Measurements from ENCODE around the gene GDPD4.

GDPD4 gene

DNA sequence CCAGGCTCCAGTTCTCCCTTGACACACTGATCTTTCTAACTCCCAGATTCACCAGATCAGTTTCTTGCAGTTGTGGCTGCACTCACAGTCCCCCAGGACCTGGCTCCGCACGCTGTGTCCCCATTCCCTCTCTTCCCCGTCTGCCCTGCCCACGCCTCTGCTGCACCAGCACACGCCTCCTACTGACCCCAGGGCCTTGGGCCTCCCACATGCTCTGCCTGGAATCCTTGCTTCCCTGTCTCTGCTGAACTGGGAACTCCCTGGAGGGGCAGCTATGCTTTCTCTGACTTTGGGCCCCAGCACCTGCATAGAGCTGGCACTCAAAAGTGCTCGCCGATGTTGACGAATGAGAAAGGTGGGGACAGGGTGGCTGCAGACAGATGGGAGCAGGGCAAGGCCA, 104.5 kb downstream of the GDPD4 start:
- TF ChIP-seq, protein P1, sequence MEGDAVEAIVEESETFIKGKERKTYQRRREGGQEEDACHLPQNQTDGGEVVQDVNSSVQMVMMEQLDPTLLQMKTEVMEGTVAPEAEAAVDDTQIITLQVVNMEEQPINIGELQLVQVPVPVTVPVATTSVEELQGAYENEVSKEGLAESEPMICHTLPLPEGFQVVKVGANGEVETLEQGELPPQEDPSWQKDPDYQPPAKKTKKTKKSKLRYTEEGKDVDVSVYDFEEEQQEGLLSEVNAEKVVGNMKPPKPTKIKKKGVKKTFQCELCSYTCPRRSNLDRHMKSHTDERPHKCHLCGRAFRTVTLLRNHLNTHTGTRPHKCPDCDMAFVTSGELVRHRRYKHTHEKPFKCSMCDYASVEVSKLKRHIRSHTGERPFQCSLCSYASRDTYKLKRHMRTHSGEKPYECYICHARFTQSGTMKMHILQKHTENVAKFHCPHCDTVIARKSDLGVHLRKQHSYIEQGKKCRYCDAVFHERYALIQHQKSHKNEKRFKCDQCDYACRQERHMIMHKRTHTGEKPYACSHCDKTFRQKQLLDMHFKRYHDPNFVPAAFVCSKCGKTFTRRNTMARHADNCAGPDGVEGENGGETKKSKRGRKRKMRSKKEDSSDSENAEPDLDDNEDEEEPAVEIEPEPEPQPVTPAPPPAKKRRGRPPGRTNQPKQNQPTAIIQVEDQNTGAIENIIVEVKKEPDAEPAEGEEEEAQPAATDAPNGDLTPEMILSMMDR (IDR thresholded peaks at IDR 0.05; ENCODE audit: low read depth, low read length): no peak
- in situ Hi-C loops (cut with HindIII; ENCODE audit: low sequenced_read_pairs): no loop called here

DNA sequence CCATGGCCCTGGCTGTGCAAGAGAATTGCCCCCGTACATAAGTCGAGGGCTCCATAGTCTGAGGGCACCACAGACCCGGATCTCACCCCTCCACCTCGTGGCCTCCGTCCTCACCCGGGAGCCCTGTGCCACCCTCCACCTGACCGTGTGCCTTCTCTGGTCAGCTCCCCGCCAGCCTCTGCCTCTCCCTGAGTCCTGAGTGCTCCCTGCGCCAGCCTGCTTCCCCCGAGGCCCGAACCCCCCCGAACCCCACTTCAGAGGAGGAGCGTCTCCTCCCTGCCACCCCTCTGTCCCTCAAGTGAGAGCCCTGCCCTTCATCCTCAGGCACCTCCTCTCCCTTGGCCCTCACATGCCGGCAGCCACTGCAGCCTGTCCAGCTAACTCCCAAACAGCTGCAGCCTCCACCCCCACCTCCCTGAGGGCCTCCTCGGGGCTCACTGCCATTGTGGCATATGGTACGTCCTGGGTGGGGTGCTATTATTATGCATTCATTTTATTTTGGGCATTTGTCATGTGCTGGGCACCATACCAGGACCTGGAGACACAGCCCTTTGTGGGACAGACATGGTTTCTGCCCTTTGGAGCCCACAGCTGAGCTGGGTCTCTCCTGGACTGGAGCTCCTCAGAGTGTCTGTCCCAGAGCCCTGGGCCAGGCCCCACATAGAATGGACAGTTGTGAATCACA, 106.3 kb downstream of the GDPD4 start:
- in situ Hi-C loops (cut with HindIII; ENCODE audit: low sequenced_read_pairs): no loop called here
- DNase-seq (ENCODE audit: low read depth, low spot score): no peak
- TF ChIP-seq, protein P1 (IDR thresholded peaks at IDR 0.05; ENCODE audit: low read depth, low read length): no peak
- no peak overlapping the region for H3K4me3 ChIP-seq (ENCODE audit: low read depth, low read length)

More for the DNA sequence above, 104.5 kb downstream of the GDPD4 start:
- DNase-seq (ENCODE audit: low read depth, low spot score): no peak
- no peak overlapping the region for H3K4me3 ChIP-seq (ENCODE audit: low read depth, low read length)

DNA sequence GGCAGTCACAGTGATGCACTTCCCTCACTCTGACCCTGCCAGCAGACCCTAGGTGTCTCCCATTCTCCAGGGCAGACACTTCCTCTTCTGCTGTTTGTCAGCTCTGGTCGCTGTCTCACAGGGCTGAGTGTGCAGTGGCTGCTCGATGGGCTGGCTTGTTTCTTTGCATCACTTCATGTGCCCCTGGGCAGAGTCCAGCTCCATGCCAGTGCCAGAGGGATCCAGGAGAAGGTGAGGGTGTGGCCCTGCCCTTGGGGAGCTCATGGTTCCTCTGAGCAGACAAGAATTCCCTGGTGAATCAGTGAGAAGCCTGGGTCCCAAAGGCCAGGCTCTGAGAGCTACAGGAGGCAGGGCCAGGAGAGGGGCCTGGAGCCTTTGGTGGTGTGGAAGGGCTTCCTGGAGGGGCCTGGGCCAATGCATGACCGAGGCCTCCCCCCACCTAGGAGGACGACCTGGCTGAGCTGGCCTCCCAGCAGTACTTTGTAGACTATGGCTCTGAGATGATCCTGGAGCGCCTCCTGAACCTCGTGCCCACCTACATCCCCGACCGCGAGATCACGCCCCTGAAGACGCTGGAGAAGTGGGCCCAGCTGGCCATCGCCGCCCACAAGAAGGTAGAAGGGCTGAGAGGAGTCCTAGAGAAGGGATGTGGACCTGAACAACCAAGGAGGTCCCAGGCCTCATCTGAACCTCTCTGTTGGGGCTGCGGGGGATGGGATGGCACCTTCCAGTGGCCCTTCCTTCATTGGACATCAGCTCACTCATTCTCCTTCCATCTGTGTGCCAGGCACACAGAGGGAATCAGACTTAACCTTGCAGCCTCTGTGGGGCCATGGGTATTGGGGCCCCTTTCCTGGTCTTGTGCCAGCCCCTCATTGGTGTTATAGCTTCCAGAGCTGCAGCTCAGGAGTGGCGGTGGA, 107.3 kb downstream of the GDPD4 start:
- no peak overlapping the region for H3K4me3 ChIP-seq (ENCODE audit: low read depth, low read length)
- TF ChIP-seq, protein P1 (IDR thresholded peaks at IDR 0.05; ENCODE audit: low read depth, low read length): no peak
- DNase-seq (ENCODE audit: low read depth, low spot score): no peak
- in situ Hi-C loops (cut with HindIII; ENCODE audit: low sequenced_read_pairs): no loop called here

DNA sequence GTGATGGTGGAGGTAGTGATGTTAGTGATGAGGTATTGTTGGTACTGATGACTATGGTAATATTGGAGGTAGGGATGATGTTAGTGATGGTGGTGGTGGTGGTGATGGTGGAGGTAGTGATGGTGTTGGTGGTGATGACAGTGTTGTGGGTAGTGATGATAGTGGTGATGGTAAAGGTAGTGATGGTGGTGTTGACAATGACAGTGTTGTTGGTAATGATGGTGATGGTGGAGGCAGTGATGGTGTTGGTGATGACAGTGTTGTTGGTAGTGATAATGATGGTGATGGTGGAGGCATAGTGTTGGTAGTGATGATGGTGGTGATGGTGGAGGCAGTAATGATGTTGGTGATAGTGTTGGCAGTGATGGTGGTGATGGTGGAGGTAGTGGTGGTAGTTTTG, 108.3 kb downstream of the GDPD4 start:
- TF ChIP-seq, protein P1 (IDR thresholded peaks at IDR 0.05; ENCODE audit: low read depth, low read length): no peak
- in situ Hi-C loops (cut with HindIII; ENCODE audit: low sequenced_read_pairs): no loop called here
- no peak overlapping the region for H3K4me3 ChIP-seq (ENCODE audit: low read depth, low read length)
- DNase-seq (ENCODE audit: low read depth, low spot score): no peak

DNA sequence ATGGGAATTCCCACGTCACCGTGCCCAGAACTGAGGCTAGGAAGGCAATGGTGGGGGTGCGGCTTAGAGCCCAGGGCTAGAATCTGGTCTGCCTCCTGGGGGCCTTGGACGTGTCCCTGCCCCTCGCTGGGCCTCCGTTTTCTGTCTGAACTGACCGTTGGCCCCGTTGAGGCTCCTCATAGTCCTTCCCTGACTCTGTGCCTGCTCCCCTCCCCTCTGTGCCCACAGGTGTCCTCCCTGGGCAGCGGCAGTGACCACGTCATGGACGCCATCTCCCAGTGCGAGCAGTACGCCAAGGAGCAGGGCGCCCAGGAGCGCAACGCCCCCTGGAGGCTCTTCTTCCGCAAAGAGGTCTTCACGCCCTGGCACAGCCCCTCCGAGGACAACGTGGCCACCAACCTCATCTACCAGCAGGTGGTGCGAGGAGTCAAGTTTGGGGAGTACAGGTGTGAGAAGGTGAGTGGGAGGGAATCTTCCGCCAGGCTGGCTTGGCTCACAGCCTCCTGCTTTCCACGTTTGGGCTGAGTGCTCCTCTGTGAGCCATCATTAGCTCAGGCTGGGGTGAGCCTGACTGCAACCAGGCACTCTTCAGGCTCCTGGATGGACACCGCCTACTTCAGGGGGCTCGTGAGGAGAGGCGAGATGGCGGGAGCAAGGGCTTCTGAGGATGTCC, 109.5 kb downstream of the GDPD4 start:
- H3K4me3 ChIP-seq (ENCODE audit: low read depth, low read length): no peak overlapping the region

DNA sequence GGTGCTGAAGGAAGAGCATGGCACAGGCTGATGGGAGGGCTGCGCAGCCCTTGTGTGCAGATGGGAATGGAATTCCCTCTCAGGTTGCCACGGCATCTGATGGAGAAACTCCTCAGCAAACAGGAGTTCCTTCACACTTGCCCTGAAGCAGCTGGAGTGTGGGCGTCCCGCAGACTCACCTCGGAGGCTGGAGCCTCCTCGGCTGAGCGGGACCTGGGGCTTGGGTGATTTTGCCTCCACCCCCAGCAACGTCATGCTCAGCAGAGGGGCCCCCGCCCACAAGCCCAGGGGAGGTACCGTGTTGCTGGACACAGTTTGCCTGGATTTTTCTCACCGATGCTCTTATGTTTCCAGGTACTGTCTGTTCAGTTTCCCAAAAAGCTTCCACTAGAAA, 110.1 kb downstream of the GDPD4 start:
- TF ChIP-seq, protein P1 (IDR thresholded peaks at IDR 0.05; ENCODE audit: low read depth, low read length): no peak
- no peak overlapping the region for H3K4me3 ChIP-seq (ENCODE audit: low read depth, low read length)
- no peak for DNase-seq (ENCODE audit: low read depth, low spot score)
- in situ Hi-C loops (cut with HindIII; ENCODE audit: low sequenced_read_pairs): no loop called here

More for the DNA sequence above, 109.5 kb downstream of the GDPD4 start:
- TF ChIP-seq, protein P1 (IDR thresholded peaks at IDR 0.05; ENCODE audit: low read depth, low read length): peak; percentile 59
- peak; percentile 25 for DNase-seq (ENCODE audit: low read depth, low spot score)
- in situ Hi-C loops (cut with HindIII; ENCODE audit: low sequenced_read_pairs): no loop called here

Measured in astrocyte of the spinal cord (primary cell).